ENCODE results near the gene NPAS2. TPM values are rescaled to one million over a fixed set of nuclear protein-coding genes. Genes with fewer than 3 reads are reported as not detected.

The NPAS2 gene
- total and polyA plus RNA-seq, 2 of the 8 experiments (the other 6 are each of a cell fraction or from before 2014, with no cell fraction given), result 1.8 to 1.9 TPM

DNA sequence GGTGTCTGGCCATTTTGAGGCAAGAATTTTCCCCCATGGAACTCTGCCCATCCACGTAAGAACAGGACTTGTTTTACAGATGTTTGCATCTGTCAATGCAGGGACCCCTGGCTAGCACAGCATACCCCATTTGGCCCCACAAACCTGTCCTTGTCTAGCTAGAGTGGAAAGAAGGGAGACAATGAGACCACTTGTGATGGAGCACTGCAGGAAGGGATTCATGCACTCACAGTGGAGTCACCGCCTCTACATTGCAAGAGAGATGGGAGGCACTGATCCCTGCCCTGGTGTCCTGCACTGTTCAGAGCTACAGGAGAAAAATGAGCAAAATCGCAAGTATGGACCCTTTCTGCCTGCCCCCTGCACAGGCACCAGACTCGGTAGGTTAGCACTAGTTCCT is 32.5 kb downstream of the NPAS2 start:
- H2BK20ac ChIP-seq (ENCODE audit: low read length), result no peak overlapping the region
- no peaks in the 10 kb centered on the region for H3K36me3 ChIP-seq (ENCODE audit: control insufficient read depth in 2 of 4, insufficient read depth in 4 of 4, low read length in 3 of 4)
- no peak overlapping the region for H3K4me3 ChIP-seq (ENCODE audit: extremely low read depth in 1 of 4, insufficient read depth in 2 of 4, low read depth in 3 of 4, low read length in 4 of 4)
- H3K56ac ChIP-seq (replicated peaks; ENCODE audit: insufficient read length, low read depth, low read length), result no peak overlapping the region
- H4K8ac ChIP-seq (ENCODE audit: extremely low read depth, insufficient read depth, low read length), result no peak overlapping the region
- H3K23me2 ChIP-seq (ENCODE audit: low read depth, low read length), result no peaks in the 10 kb centered on the region
- no peak overlapping the region for H2AFZ ChIP-seq (ENCODE audit: low read length)
- H3K4me2 ChIP-seq (ENCODE audit: insufficient read depth in 1 of 2, low read depth in 2 of 2, low read length in 2 of 2), result no peak overlapping the region
- H3K9ac ChIP-seq (replicated peaks in 1 of 4; ENCODE audit: extremely low read depth in 1 of 4, low read depth in 3 of 4, low read length in 3 of 4), result no peak overlapping the region
- no peak overlapping the region for H4K5ac ChIP-seq (ENCODE audit: insufficient read length, low read depth, low read length)
- 94% methylated on average over 4 of the region's 4 CpGs; no CpG with 5 or more reads in 1 of the 2 experiments for WGBS, 2 experiments (ENCODE audit: extremely low coverage in 1 of 2, insufficient coverage in 1 of 2, insufficient read length in 1 of 2, insufficient replicate concordance in 2 of 2, low coverage in 1 of 2, low lambda C conversion rate in 2 of 2, missing lambda C conversion rate in 1 of 2)
- TF ChIP-seq EZH2 (IDR thresholded peaks at IDR 0.05; ENCODE audit: low read depth, low read length, severe bottlenecking) (no peak), TEAD4 (IDR thresholded peaks at IDR 0.05; ENCODE audit: low read depth, low read length) (no peak), POLR2AphosphoS5 (IDR thresholded peaks at IDR 0.05; ENCODE audit: low read depth, low read length) (no peak), GTF2F1 (IDR thresholded peaks at IDR 0.05; ENCODE audit: borderline replicate concordance, low read depth, low read length) (no peak), HDAC2 (IDR thresholded peaks at IDR 0.05; ENCODE audit: borderline replicate concordance in 1 of 2, low read depth in 2 of 2, low read length in 2 of 2) (no peak), KDM5A (IDR thresholded peaks at IDR 0.05; ENCODE audit: low read length) (no peak), SIRT6 (IDR thresholded peaks at IDR 0.05; ENCODE audit: low read length) (no peak), CBX8 (IDR thresholded peaks at IDR 0.05; ENCODE audit: borderline replicate concordance, low read depth, low read length) (no peak), SRF (IDR thresholded peaks at IDR 0.05; ENCODE audit: low read depth, low read length) (no peak), BACH1 (IDR thresholded peaks at IDR 0.05; ENCODE audit: low read length) (no peak), CHD1 (IDR thresholded peaks at IDR 0.05; ENCODE audit: low read depth, low read length) (no peak), ASH2L (IDR thresholded peaks at IDR 0.05; ENCODE audit: low read length) (no peak), CHD2 (IDR thresholded peaks at IDR 0.05; ENCODE audit: low read length) (no peak)
- TF ChIP-seq, protein P1, sequence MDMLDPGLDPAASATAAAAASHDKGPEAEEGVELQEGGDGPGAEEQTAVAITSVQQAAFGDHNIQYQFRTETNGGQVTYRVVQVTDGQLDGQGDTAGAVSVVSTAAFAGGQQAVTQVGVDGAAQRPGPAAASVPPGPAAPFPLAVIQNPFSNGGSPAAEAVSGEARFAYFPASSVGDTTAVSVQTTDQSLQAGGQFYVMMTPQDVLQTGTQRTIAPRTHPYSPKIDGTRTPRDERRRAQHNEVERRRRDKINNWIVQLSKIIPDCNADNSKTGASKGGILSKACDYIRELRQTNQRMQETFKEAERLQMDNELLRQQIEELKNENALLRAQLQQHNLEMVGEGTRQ (IDR thresholded peaks at IDR 0.05; ENCODE audit: low read length), result no peak
- H3K18ac ChIP-seq (ENCODE audit: extremely low read depth, low read length), result no peak overlapping the region
- no peaks in the 10 kb centered on the region for H3K27me3 ChIP-seq (replicated peaks in 1 of 4; ENCODE audit: control insufficient read depth in 3 of 4, extremely low read depth in 1 of 4, insufficient read depth in 3 of 4, low read length in 3 of 4)
- H3K9me3 ChIP-seq (ENCODE audit: insufficient read depth in 2 of 2, low read depth in 1 of 2, low read length in 1 of 2), result no peaks in the 10 kb centered on the region
- H2BK15ac ChIP-seq (ENCODE audit: low read length), result no peak overlapping the region
- CTCF ChIA-PET (ENCODE audit: partially characterized antibody), result interaction anchor here (0.9 to 1.4 kb wide), 5 partner anchors 9 to 54 kb away, joined by 3 read pairs; no protein-coding TSS in a partner anchor
- no peak overlapping the region for H2BK12ac ChIP-seq (ENCODE audit: low read depth, low read length)
- no peak overlapping the region for H3K4ac ChIP-seq (replicated peaks; ENCODE audit: insufficient read length, low read depth, low read length)
- peak overlapping the region; percentile 35 for H3K14ac ChIP-seq (ENCODE audit: insufficient read length)
- H4K91ac ChIP-seq (replicated peaks; ENCODE audit: insufficient read length, low read length), result no peak overlapping the region
- H2BK5ac ChIP-seq (ENCODE audit: low read depth, low read length), result no peak overlapping the region
- H3K27ac ChIP-seq (ENCODE audit: low read depth, low read length), result no peak overlapping the region
- POLR2A ChIA-PET (ENCODE audit: partially characterized antibody), result no interaction called here
- no peak for DNase-seq (ENCODE audit: low read depth in 1 of 2, low spot score in 2 of 2)
- H3K79me2 ChIP-seq (ENCODE audit: control insufficient read depth in 1 of 2, insufficient read depth in 2 of 2, low read length in 2 of 2), result no peaks in the 10 kb centered on the region
- no peak for FAIRE-seq
- no peaks in the 10 kb centered on the region for H3K79me1 ChIP-seq (ENCODE audit: low read depth, low read length)
- H4K20me1 ChIP-seq (replicated peaks in 1 of 2; ENCODE audit: control insufficient read depth in 1 of 2, insufficient read depth in 2 of 2, low read length in 2 of 2), result no peaks in the 10 kb centered on the region
- no peak overlapping the region for H3K23ac ChIP-seq (ENCODE audit: insufficient read length)
- no peak overlapping the region for H2BK120ac ChIP-seq (replicated peaks; ENCODE audit: low read depth, low read length)
- no peaks in the 10 kb centered on the region for H3K4me1 ChIP-seq (replicated peaks in 1 of 4; ENCODE audit: control insufficient read depth in 3 of 4, insufficient read depth in 4 of 4, low read length in 3 of 4)
- H2AK5ac ChIP-seq (ENCODE audit: low read depth, low read length), result no peak overlapping the region

Measured in H1 (cell line).